ENCODE results near the gene PRKCA.

Gene PRKCA

DNA sequence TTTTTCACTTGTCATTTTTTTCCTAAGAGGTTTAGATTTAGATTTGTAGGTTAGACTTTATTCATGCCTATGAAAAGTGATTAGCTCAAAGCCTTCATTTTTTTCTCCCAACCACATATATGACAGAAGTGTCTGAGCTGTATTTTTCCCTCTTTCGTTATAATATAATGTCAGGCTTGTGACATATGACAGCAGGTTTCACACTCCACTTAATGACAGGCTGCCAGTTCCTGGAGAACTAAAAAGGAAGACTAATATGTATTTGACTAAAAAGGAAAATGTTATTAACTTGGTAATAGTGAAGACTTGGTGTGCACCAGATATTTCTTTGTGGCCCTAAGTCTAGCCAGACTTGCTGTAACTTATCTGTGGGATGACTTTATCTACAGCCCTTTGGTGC lies 331.8 kb downstream of the PRKCA start:
- DNase-seq = no peak

DNA sequence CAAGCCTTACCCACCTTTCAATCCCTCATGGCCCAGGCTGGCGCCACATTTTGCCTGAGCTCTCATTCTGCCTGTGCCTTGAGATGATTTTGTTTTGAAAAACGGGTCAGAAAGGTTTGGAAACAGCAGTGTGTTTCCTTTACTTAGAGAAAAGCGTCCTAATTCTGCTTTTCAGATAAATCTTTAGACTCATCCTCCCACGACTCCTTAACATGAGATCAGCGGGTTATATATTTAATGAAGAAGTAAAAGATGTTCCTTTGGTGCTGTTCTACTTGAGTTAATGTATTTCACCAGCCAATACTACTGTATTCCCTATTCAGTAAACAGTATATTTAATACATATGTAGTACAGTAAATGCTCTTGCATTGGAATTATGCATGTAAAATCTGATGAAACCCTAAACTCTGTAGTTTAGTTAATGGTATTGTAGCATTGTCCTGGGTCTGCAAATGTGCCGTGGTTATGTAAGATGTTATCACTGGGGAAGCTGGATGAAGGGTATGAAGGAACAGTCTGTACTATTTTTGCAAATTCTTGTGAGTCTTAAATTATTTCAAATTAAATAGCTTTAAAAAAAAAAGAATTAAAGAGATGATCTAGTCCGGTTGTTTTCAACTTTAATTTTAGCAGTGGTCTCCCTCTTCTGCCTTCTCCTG lies 333.1 kb downstream of the PRKCA start:
- DNase-seq = no peak

DNA sequence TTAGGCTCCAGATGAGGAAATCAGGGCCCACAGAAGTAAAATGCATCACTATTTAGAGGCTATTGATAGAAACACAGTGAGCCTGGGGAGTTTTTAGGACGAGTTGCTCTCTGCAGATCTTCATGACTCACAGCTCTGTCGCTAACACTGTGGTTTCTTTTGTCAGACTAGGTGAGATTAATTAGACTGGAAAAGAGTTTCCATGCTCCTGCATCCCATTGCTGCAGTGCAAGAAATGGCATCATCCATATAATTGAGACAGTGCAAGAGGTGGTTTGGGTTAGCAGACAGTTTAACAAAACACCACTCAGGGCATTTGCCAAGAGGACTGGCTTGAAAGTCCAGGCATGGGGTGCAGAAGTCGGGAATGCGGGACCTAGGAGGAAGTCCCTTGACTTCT lies 333.7 kb downstream of the PRKCA start:
- no peak for DNase-seq

DNA sequence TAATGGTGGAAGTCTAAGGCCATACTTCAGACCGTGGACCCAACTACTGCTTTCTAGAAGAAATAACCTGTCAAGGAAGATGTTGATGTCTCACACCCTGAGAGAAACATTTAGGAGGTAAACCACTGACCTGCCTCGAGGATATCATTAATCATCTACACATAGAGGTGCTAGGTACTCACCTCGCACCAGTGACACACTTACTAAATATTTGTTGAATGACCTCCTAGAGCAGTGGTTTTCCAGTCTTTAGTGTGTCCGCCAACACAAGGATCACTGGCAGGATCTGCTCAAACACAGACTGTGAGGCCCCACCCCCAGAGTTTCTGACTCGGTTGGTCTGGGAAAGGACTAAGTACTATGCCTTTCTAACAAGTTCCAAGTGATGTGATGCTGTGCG lies 335.1 kb downstream of the PRKCA start:
- no peak for DNase-seq

DNA sequence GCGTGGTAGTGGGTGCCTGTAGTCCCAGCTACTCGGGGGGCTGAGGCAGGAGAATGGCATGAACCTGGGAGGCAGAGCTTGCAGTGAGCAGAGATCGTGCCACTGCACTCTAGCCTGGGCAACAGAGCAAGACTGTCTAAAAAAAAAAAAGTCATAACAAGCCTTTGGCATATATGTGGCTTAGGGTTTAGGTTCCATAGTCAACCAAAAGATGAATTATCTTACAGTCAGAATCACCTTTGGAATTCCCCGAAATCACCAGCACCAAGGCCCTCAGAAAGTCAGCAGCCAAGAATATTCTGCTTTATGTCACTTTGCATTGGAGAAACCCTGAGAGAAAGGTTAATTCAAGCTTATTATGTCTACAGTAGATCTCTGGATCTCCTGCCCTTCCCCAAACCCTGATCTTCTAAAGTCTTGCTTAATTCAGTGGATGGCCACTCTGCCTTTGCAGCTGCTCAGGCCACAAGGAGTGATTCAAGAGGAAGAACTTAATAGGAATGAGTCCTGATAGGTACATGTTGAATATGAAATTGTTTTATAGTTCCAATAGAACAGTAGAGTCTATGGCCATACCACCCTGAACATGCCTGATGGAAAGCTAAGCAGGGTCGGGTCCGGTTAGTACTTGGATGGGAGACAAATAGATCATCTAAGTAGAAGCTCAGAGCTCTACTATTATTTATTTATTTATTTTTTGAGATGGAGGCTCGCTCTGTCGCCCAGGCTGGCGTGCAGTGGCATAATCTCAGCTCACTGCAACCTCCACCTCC lies 336.5 kb downstream of the PRKCA start:
- DNase-seq = no peak

DNA sequence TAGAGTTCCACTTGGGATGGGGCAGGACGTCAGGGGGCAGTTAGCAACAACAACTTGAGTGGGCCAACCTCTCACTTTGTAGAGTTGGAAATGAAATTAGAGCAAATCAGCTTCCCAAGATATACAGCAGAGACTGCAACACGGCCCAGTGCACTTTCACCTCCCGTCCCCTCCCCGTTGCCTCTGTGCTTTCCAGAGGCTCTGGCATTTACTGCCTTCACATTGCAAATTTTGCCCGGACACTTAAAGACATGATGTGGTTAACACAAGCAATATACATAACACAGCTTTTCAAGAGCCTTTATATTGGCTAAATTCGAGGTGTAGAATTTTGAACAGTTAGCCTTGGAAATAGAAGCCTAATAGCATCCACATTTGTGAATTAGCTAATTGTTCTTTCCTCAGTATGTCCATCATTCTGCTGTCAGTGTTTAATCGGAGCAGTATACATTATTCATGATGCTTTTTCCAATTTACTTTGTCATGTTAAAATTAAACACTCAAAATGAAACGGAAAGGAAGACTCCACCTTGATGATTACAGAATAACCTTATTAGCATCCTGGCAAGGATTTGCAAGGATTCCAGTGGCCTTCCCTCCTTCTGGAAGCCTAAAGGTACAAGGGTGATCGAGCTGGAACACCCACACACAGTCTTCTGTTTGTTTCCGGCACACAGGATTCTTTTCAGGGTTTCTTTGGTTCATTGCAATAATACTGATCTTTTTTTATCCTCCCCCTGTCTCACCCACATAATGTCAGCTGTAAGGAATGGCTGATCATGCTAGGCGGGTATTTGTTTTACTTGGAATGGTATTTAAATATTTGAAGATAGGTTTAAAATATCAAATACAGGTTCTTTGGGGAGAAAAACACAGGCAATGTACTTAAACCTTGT lies 341.6 kb downstream of the PRKCA start:
- no peak for DNase-seq

DNA sequence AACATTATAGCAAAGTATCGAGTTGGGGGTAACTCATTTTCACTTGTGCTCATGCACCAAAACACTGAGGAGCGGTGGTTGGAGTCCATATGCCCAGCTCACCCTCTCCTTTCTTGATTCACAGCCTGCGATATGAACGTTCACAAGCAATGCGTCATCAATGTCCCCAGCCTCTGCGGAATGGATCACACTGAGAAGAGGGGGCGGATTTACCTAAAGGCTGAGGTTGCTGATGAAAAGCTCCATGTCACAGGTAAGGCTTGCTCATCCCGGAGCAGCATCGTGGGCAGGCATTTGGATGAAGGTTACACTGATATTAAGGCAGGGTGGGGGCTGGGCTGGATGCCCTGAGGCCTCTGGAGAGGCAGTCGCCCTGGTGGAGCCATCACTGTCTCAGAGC lies 342.8 kb downstream of the PRKCA start:
- DNase-seq = no peak

DNA sequence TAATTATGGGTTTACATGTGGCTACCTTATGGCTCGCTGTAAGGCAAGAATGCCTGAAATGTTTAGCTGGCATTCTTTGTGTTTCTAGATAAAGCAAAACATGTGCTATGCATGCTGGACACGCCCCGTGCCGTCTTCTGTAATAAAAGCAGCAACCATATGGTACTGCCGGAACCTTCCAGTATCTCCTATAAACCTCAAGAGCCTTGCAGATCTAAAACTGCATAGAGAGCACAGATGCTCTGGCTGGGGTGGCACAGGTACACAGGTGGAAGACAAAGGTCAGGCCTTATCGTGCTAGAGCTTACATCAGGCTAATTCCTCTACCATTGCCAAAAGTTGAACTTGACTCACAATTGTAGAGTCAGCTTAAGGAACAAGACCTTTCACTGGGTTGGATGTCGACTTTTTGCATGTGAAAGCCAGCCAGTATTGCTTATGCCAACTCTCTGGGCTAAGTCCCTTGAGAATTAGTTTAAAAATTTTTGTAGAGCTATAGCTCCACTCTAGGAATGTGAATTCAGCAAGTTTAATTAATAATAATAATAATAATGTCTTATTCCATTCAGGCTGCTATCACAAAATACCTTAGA lies 345.1 kb downstream of the PRKCA start:
- no peak for DNase-seq

DNA sequence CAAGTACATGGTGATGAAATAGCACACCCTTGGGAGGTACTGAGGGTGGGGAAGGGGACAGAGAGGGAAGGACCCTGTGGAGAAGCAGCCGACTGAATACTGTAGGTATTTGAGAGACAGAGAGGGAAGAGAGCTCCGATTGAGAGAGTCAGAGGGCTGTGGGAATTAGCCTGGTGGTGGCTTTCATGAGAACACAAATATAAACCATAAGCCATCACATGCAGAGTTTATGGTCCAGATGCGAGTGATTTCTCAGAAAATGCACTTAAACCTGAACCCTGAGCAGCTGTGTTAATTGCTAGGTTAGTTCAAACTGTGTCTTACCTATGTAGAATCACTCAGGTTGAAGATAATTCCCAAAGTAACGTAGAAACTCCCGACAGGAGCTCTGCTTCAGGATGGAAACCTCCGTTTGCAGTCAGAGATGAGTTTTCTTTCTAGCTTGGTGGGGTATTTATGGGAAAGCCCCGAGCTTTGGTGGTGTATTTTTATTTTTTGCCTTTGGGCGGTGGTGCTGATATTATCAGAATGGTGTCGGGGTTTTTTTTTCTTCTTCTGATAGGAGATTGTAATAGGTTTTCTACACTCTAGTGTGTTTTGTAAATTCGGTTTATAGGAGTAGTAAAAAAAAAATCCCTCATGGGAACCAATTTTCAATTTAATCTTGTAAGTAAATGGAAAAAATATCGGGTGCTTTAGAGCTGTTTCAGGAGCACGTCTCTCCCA lies 347.6 kb downstream of the PRKCA start:
- DNase-seq = no peak

DNA sequence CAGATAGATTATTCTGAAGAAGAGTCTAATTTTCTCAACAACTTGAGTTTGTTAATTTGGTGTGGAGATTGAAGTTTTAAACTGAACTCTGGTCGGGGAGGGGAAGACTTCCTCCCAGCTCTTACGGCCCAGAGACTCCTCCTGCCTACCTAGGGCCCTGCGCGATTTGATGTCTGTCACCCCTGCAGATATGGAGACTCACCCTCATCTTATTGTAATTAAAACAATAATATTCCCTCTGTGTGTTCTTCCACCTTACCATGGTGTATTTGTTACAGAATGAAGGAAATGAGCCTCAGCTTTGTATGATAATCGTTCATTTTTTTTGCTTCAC lies 348.1 kb downstream of the PRKCA start:
- no peak for DNase-seq

DNA sequence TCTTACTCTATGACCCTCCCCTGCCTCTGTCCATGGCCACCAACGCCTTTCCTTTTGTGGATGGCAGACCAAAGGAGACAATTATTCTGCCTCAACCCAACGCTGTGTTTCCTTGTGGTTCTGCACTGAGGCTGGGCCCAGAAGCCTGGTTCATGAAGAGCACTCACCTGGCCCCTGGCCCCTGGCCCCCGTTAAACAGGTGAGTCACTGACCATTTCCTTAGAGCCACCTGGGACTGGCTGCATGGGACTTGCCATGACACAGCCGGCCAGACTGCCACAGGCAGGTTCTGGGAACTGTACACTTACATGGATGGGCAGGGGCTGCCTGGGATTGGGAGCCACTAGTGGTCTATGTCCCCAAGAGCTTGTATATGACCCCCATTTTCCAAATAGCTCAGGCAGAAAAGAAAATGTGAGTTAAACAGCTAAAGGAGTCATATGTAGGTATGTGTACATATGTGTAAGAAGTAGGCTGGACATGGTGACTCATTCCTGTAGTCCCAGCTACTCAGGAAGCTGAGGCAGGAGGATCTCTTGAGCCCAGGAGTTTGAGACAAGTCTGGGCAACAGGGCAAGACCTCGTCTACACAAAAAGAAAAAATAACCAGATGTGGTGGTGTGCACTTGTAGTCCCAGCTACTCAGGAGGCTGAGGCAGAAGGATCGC lies 350.6 kb downstream of the PRKCA start:
- DNase-seq = no peak

DNA sequence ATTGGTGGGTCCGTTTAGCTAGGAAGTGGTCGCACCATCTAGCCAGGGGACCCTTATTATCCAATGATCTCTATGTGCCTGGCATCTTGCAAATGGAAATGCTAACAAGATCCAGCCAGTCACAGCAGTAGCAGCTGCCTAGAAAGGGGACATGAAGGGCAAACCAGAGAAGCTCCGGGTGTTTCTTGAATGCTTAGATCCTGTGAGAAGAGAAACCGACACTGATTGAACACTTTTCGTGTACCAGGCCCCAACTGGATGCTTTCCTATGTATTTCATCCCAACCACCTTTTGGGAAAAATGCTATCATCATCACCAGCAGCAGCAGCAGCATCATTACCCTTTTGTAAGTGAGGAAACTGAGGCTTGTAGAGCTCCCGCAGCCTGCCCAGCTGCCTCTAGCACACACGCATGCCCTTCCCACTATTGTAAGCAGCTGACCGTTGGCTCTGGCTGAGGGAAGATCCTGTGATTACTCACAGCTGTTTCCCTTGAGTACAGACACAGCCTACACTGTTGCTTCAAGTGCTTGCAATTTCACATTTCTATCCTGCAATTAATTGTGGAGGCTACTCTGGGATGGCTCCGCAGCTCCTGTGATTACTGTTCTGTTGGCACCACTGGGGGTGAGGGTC lies 351.8 kb downstream of the PRKCA start:
- DNase-seq = no peak

DNA sequence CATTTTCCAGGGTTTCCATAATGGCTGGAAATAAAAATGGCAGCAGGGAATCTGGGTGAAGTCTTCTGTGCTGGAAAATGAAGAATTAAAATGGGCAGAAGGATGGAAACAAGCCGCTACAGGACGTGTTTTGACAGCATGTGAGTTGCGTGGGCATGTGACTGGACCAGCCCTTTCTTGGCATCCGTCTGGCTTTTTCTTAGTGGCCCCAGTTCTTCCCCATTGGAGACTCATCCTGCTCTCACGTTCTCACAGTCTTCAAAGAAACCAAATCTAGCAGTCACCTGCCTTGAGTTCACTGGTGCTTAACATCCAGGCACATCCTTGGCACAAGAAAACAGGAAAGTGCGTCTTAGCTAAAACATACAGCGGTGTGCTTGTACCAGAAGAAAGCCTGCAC lies 352.4 kb downstream of the PRKCA start:
- DNase-seq = no peak

DNA sequence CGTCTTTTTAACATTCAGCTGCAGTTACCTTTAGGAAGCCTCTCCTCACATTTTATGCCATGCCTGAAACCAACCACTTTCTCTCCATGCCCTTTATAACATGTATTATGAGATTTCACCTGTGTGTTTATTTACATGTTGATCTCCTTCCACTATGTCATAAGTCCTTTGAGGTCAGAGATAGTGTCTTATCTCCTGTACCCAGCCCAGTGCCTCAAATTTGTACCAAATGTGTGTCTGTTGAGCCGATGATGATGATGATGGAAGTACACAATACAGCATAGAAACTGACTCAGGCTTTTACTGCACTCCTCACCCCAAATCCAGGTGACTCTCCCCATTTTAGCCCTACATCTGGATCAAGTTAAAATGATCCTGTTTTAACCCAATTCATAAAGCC lies 353.0 kb downstream of the PRKCA start:
- DNase-seq = no peak

DNA sequence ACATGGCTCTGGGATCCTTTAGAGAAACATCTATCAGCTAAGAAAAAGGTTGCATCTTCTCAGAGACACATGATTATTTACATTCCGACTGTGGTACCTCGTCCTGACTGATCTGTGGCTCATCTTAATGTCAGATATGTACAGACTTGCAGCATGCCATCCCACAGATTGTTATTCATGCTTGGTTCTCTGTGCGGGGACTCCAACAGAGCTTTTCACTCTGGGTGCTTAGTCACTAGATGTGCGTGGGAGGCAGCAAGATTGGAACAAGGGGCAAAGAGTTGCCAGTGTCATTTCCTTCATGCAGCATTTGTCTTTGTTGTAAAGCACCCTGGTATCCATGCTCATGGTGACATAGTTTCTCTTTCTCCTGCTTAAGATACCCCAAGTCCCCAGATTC lies 353.4 kb downstream of the PRKCA start:
- no peak for DNase-seq

DNA sequence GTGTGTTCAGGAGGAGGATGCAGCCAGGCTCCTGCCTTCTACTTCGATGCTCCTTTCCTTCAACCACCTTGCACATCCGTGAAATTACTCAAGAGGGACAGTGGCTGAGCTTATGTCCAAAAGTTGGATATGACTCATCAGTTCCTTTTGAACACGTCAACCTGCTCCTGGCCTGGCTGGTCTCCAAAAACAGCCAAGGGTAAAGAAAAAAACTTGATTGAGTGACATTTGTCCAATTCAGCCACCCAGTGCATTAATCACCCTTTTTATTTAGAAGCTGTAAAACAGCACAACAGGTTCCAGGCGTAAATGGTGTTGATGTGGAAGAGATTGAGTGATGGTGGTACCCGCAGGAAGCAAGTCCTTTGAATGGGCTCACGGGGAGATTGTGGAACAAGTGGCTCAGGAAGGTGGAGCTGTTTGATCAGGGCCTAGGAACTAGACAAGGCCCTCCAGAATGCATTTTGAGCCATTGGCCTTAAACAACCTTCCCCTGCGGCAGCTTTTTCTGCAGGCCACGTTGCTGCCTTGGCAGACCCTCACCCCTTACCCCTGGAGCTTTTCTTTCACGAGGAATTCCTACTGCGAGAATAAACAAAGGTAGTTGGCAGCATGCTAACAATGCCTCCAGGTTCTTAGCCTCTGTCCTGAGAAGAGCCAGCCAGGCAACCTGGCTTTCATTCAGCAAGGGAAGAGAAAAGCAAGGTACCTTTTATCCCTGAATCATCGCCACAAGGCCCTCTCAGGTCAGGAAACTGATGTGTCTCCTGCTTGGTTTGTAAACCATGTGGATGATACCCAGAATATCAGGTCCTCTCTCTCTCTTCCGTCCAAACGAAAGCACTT lies 359.2 kb downstream of the PRKCA start:
- DNase-seq = no peak

DNA sequence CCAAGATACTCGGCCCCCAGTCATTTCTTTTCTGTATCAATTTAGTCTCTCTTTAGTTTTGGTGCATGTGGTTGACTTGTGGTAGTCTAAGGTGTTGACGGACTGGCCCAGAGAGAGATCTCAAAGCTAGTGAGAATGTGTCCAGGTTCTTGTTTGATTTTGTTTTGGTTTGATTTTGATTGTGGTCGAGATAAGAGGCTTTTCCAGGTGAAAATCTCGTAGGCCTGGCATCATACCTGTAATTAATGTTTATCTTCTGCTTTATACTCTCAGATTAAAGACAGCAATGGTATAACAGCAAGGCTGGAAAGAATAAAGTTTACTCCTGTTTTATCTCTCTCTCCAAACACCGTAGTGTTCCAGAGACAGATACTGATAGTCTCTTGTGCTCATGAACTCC lies 360.1 kb downstream of the PRKCA start:
- DNase-seq = no peak

DNA sequence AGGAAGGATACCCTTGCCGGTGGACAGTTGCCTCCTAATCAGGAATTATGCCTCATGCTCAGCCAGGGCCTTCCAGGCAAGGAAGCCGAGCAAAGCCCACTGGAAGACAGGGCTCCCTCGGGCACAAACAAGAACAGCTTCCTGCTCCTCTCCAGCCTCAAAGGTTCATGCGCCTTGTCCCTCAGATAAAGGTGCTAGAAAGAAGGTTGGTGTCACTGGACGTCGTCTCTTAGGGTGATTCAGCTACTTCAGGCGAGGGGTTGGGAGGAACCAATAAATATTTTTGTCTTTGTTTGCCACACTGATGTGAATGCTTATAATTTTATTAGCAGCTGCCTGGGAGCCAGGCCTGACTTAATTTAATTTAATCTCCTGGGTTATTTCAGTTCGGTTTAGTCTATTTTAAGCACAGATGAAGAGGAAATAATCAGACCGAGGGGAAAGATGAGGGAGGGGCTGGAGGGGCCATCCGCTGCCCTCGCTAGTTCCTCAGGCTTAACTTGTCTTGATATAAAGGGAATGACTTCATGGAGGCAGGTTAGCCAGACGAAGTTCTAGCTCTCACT lies 360.7 kb downstream of the PRKCA start:
- no peak for DNase-seq

DNA sequence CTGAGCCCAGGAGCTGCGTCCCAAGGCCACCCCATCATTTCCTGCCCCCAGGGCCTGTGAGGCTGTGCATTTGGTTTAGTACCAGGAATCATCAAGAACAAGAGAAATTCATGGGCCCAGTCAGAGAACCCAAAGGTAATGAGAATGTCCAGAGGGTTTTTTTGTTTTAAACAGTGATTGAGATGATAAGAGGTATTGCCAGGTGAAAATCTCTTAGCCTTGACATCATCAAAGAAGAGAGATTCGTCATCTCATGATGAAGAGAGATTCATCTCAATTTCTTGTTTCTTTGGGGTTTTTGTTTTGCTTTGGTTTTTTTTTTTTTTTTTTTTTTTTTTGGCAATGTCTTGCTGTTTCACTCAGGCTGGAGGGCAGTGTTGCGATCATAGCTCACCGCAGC lies 361.9 kb downstream of the PRKCA start:
- no peak for DNase-seq

DNA sequence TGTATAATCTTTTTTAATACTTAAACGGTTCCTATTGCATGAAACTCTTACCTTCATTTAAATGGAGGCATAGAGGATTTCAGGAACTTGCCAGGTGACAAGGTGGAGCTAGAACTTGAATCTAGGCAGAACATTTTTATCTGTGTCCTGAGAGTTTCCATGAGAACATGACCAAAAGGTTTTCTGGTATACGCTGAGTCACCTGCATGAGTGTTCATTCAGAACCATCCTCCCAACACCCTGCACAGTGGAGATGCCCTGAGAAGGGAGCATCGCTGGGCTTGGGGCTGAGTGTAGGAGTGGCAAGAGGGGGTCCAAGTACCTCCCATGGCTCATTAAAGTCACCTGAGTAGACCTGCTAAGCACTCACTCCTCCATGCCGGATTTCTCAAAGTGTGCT lies 362.8 kb downstream of the PRKCA start:
- DNase-seq = no peak
